Vein endothelial cell (primary cell): ENCODE data around the gene CRACDL. TPM values are rescaled to one million over a fixed set of nuclear protein-coding genes. Genes with fewer than 3 reads are reported as not detected.

Experiments used
- small RNA-seq: library from RNA; depleted of rRNA; stranded (forward); fragments of <200 nt; gene quantifications from one replicate; pipeline ENCODE3, GENCODE V24; 2012
- total RNA-seq: library from RNA; depleted of rRNA; stranded (reverse); fragments of >200 nt; gene quantifications from 2 replicates; pipeline ENCODE4 v1.2.3, GENCODE V29; 2012

Gene CRACDL
- total RNA-seq, result 11.1 and 12.4 TPM in 2 replicates

GRCh38 chr2:98935777-98936352, at the start of gene CRACDL:
TSS of gene CRACDL (minus strand) at chr2:98936225. CDS start at chr2:98846800, 89,425 bp downstream.

Small RNAs within 50 kb of the gene (small RNA-seq; reads per million reads assigned to genes)
- gene RNU4-84P (not detected), gene RNU7-46P (not detected)

Other genes starting within 250 kb of the CRACDL start
- gene MGAT4A, start 205.1 kb downstream of the CRACDL start, total RNA-seq, result 65.3 and 100 TPM in 2 replicates
- gene C2orf15, start 205.5 kb upstream of the CRACDL start, total RNA-seq, result 0.33 TPM in 1 of 2 replicates, not detected in the other
- gene TSGA10, start 218.7 kb upstream of the CRACDL start, total RNA-seq, result 2.3 and 3.3 TPM in 2 replicates
- 4.4 and 5.9 TPM in 2 replicates for gene LIPT1, start 218.7 kb upstream of the CRACDL start, total RNA-seq
- gene MITD1, start 244.8 kb upstream of the CRACDL start, total RNA-seq, result 18.6 and 21.9 TPM in 2 replicates
- gene MRPL30, start 245.0 kb upstream of the CRACDL start, total RNA-seq, result 42.4 and 59.8 TPM in 2 replicates